Mesenchymal stem cell (in vitro differentiated cells and primary cell): ENCODE results near the gene CREBL2.

ENCODE experiments used
- DNase-seq: peaks from one replicate; pipeline ENCODE4 v3.0.0-alpha.2; 2013
- H2AFZ ChIP-seq: one replicate; pipeline ENCODE4 v1.6.1; 2013; ENCODE audit warnings: low read depth, mild to moderate bottlenecking, control low read depth, inconsistent platforms, low read length, moderate library complexity
- H2AK5ac ChIP-seq: 2 replicates; pipeline ENCODE4 v1.6.1; 2013; ENCODE audit warnings: low read length, moderate library complexity, mild to moderate bottlenecking, inconsistent platforms; ENCODE audit not compliant: severe bottlenecking
- H2BK120ac ChIP-seq: one replicate; pipeline ENCODE4 v1.6.1; 2013; ENCODE audit warnings: low read depth, mild to moderate bottlenecking, inconsistent platforms, low read length, moderate library complexity
- H2BK12ac ChIP-seq, 2 experiments: one replicate each; pipeline ENCODE4 v1.6.1; 2013; ENCODE audit warnings: inconsistent platforms in 2 of 2, low read length in 2 of 2, mild to moderate bottlenecking in 2 of 2, moderate library complexity in 2 of 2, control low read depth in 1 of 2
- H2BK15ac ChIP-seq: one replicate; pipeline ENCODE4 v1.6.1; 2013; ENCODE audit warnings: mild to moderate bottlenecking, low read depth, inconsistent platforms; ENCODE audit not compliant: poor library complexity, severe bottlenecking
- H2BK5ac ChIP-seq: 2 replicates; pipeline ENCODE4 v1.6.1; 2013; ENCODE audit warnings: low read depth, mild to moderate bottlenecking, low read length, control low read depth, inconsistent platforms; ENCODE audit not compliant: poor library complexity, severe bottlenecking
- H3K14ac ChIP-seq, 2 experiments: one replicate each; pipeline ENCODE4 v1.6.1; 2013; ENCODE audit warnings: inconsistent platforms in 2 of 2, low read length in 2 of 2, control low read depth in 1 of 2, mild to moderate bottlenecking in 1 of 2, moderate library complexity in 1 of 2
- H3K18ac ChIP-seq, 2 experiments: one replicate each; pipeline ENCODE4 v1.6.1; 2013; ENCODE audit warnings: inconsistent platforms in 2 of 2, low read length in 2 of 2, control low read depth in 1 of 2, low read depth in 1 of 2, mild to moderate bottlenecking in 1 of 2
- H3K23ac ChIP-seq, 2 experiments: one replicate each; pipeline ENCODE4 v1.6.1; 2013; ENCODE audit warnings: inconsistent platforms in 2 of 2, low read length in 2 of 2, mild to moderate bottlenecking in 2 of 2, moderate library complexity in 2 of 2, control low read depth in 1 of 2
- H3K27ac ChIP-seq: 2 replicates; pipeline ENCODE4 v1.5.1; 2013; ENCODE audit warnings: mild to moderate bottlenecking, moderate library complexity, low read length, control low read depth, inconsistent platforms; ENCODE audit not compliant: poor library complexity, severe bottlenecking
- H3K27me3 ChIP-seq, 2 experiments: 2 replicates each; pipeline versions ENCODE4 v1.6.1 to v1.7.0; 2013; ENCODE audit warnings: low read length in 2 of 2, mild to moderate bottlenecking in 2 of 2, moderate library complexity in 2 of 2, control low read depth in 1 of 2, inconsistent platforms in 1 of 2; ENCODE audit not compliant: control insufficient read depth in 1 of 2, insufficient read depth in 1 of 2
- H3K36me3 ChIP-seq, 2 experiments: 2 replicates each; pipeline versions ENCODE4 v1.6.1 to v1.7.0; 2013; ENCODE audit warnings: low read length in 2 of 2, control low read depth in 1 of 2, inconsistent platforms in 1 of 2, low read depth in 1 of 2, mild to moderate bottlenecking in 1 of 2; ENCODE audit not compliant: insufficient read depth in 2 of 2, control insufficient read depth in 1 of 2
- H3K4ac ChIP-seq, 2 experiments: one replicate each; pipeline ENCODE4 v1.6.1; 2013; ENCODE audit warnings: inconsistent platforms in 2 of 2, low read length in 2 of 2, mild to moderate bottlenecking in 2 of 2, moderate library complexity in 2 of 2, control low read depth in 1 of 2, low read depth in 1 of 2
- H3K4me1 ChIP-seq: 2 replicates; pipeline ENCODE4 v1.6.1; 2013; ENCODE audit warnings: low read depth, low read length, control low read depth; ENCODE audit not compliant: control insufficient read depth, insufficient read depth
- H3K4me2 ChIP-seq: 2 replicates; pipeline ENCODE4 v1.6.1; 2013; ENCODE audit warnings: low read length, mild to moderate bottlenecking, inconsistent platforms; ENCODE audit not compliant: poor library complexity, severe bottlenecking
- H3K4me3 ChIP-seq, 2 experiments: 2 replicates each; pipeline versions ENCODE4 v1.5.1 to v1.7.0; 2013; ENCODE audit warnings: low read length in 2 of 2, mild to moderate bottlenecking in 2 of 2, control low read depth in 1 of 2, low read depth in 1 of 2; ENCODE audit not compliant: insufficient read depth in 1 of 2
- H3K79me1 ChIP-seq: replicated peaks from 2 replicates; pipeline ENCODE4 v1.6.1; 2013; ENCODE audit warnings: mild to moderate bottlenecking, control low read depth, low read length, inconsistent platforms; ENCODE audit not compliant: poor library complexity, severe bottlenecking
- H3K9ac ChIP-seq: 2 replicates; pipeline ENCODE4 v1.7.0; 2013; ENCODE audit warnings: mild to moderate bottlenecking, low read length, moderate library complexity
- H3K9me3 ChIP-seq: 2 replicates; pipeline ENCODE4 v1.7.0; 2013; ENCODE audit warnings: mild to moderate bottlenecking, low read length; ENCODE audit not compliant: control insufficient read depth
- H4K8ac ChIP-seq: one replicate; pipeline ENCODE4 v1.6.1; 2013; ENCODE audit warnings: inconsistent platforms, mild to moderate bottlenecking, low read length, moderate library complexity
- H4K91ac ChIP-seq: one replicate; pipeline ENCODE4 v1.6.1; 2013; ENCODE audit warnings: mild to moderate bottlenecking, low read length, inconsistent platforms
- WGBS: methylation state at CpG from one replicate; pipeline ENCODE4 v1.1.7; 2013; ENCODE audit warnings: mixed read lengths; 5-methylcytosine and 5-hydroxymethylcytosine counted together

Gene CREBL2

GRCh38 chr12:12646483-12647072, 34.9 kb downstream of the CREBL2 start:
- Histone ChIP-seq H3K4me1 (peaks cover 2% of the 10 kb centered on the region), H2AFZ (no peak overlapping the region), H3K79me1 (no peaks in the 10 kb centered on the region), H3K9ac (no peak overlapping the region), H3K27me3 (no peaks in the 10 kb centered on the region), H2AK5ac (no peak overlapping the region), H4K91ac (no peak overlapping the region), H2BK12ac (no peak overlapping the region), H3K4ac (no peak overlapping the region), H3K14ac (no peak overlapping the region), H4K8ac (no peak overlapping the region), H2BK120ac (no peak overlapping the region), H3K18ac (no peak overlapping the region), H2BK5ac (no peak overlapping the region), H3K36me3 (peaks cover 4 to 30% of the 10 kb centered on the region in 2 experiments), H3K4me3 (no peak overlapping the region), H3K4me2 (no peak overlapping the region), H3K27ac (no peak overlapping the region), H3K23ac (no peak overlapping the region), H3K9me3 (peaks cover 44% of the 10 kb centered on the region), H2BK15ac (no peak overlapping the region)
- DNase-seq: no peak
- 100% methylated on average over 1 of the region's 1 CpG for WGBS

GRCh38 chr12:12648284-12648683, 36.6 kb downstream of the CREBL2 start:
- Histone ChIP-seq H2BK120ac (no peak overlapping the region), H3K79me1 (no peaks in the 10 kb centered on the region), H3K14ac (no peak overlapping the region), H3K27me3 (no peaks in the 10 kb centered on the region), H3K9ac (no peak overlapping the region), H3K18ac (no peak overlapping the region), H4K91ac (no peak overlapping the region), H3K4me3 (peak overlapping the region in 1 of 2 experiments; percentile 5), H3K23ac (no peak overlapping the region), H3K4me2 (no peak overlapping the region), H2AFZ (no peak overlapping the region), H2BK5ac (no peak overlapping the region), H3K4ac (no peak overlapping the region), H2BK12ac (no peak overlapping the region), H3K36me3 (peaks cover 0 to 13% of the 10 kb centered on the region in 2 experiments), H3K4me1 (peaks cover 2% of the 10 kb centered on the region), H4K8ac (no peak overlapping the region), H2BK15ac (no peak overlapping the region), H2AK5ac (no peak overlapping the region), H3K27ac (no peak overlapping the region), H3K9me3 (peaks cover 50% of the 10 kb centered on the region)
- DNase-seq: no peak

GRCh38 chr12:12648951-12649650, 37.4 kb downstream of the CREBL2 start:
- no peak overlapping the region for H3K27ac ChIP-seq

GRCh38 chr12:12651752-12652151, 40.1 kb downstream of the CREBL2 start:
- H4K91ac ChIP-seq: no peak overlapping the region
- H3K4me3 ChIP-seq: no peak overlapping the region
- H3K27ac ChIP-seq: no peak overlapping the region
- H3K79me1 ChIP-seq: no peaks in the 10 kb centered on the region
- no peak overlapping the region for H3K9ac ChIP-seq
- H3K36me3 ChIP-seq: no peaks in the 10 kb centered on the region
- peaks cover 44% of the 10 kb centered on the region for H3K9me3 ChIP-seq
- no peak overlapping the region for H3K4me2 ChIP-seq
- no peak overlapping the region for H3K23ac ChIP-seq
- H2BK120ac ChIP-seq: no peak overlapping the region
- no peak overlapping the region for H2BK5ac ChIP-seq
- H3K4ac ChIP-seq: no peak overlapping the region
- no peak overlapping the region for H4K8ac ChIP-seq
- H2AFZ ChIP-seq: no peak overlapping the region
- H3K14ac ChIP-seq: no peak overlapping the region
- no peaks in the 10 kb centered on the region for H3K27me3 ChIP-seq
- H3K18ac ChIP-seq: no peak overlapping the region
- no peak overlapping the region for H2AK5ac ChIP-seq
- DNase-seq: no peak
- H3K4me1 ChIP-seq: peaks cover 2% of the 10 kb centered on the region
- H2BK12ac ChIP-seq: no peak overlapping the region
- no peak overlapping the region for H2BK15ac ChIP-seq

More at GRCh38 chr12:12648951-12649650, 37.4 kb downstream of the CREBL2 start:
- no peaks in the 10 kb centered on the region for H3K79me1 ChIP-seq
- H2BK12ac ChIP-seq: no peak overlapping the region
- no peak overlapping the region for H3K9ac ChIP-seq
- no peak overlapping the region for H3K18ac ChIP-seq
- peak overlapping the region in 1 of 2 experiments; percentile 35 for H3K4me3 ChIP-seq
- no peak overlapping the region for H3K14ac ChIP-seq
- H2BK5ac ChIP-seq: no peak overlapping the region
- H3K23ac ChIP-seq: no peak overlapping the region
- peaks cover 2% of the 10 kb centered on the region for H3K4me1 ChIP-seq
- H3K9me3 ChIP-seq: peaks cover 50% of the 10 kb centered on the region
- H2BK15ac ChIP-seq: no peak overlapping the region
- no peak overlapping the region for H2AFZ ChIP-seq
- no peak overlapping the region for H4K8ac ChIP-seq
- DNase-seq: no peak
- no peak overlapping the region for H2BK120ac ChIP-seq
- H2AK5ac ChIP-seq: no peak overlapping the region
- H3K27me3 ChIP-seq: no peaks in the 10 kb centered on the region
- H3K4ac ChIP-seq: no peak overlapping the region
- no peak overlapping the region for H4K91ac ChIP-seq
- H3K36me3 ChIP-seq: peaks cover 0 to 5% of the 10 kb centered on the region in 2 experiments
- no peak overlapping the region for H3K4me2 ChIP-seq
